ENCODE results near the gene WWOX.

Gene WWOX

GRCh38 chr16:78623796-78624195, 524.3 kb downstream of the WWOX start:
- Histone ChIP-seq H3K27me3 (no peaks in the 10 kb centered on the region), H3K4me1 (ENCODE audit: control insufficient read depth in 1 of 2, insufficient read depth in 1 of 2, low read depth in 1 of 2, low read length in 1 of 2) (no peaks in the 10 kb centered on the region), H3K4me3 (ENCODE audit: low read depth in 1 of 2, low read length in 1 of 2) (no peak overlapping the region), H3K27ac (no peak overlapping the region), H3K36me3 (no peaks in the 10 kb centered on the region), H3K9me3 (no peaks in the 10 kb centered on the region)
- TF ChIP-seq, protein P1, sequence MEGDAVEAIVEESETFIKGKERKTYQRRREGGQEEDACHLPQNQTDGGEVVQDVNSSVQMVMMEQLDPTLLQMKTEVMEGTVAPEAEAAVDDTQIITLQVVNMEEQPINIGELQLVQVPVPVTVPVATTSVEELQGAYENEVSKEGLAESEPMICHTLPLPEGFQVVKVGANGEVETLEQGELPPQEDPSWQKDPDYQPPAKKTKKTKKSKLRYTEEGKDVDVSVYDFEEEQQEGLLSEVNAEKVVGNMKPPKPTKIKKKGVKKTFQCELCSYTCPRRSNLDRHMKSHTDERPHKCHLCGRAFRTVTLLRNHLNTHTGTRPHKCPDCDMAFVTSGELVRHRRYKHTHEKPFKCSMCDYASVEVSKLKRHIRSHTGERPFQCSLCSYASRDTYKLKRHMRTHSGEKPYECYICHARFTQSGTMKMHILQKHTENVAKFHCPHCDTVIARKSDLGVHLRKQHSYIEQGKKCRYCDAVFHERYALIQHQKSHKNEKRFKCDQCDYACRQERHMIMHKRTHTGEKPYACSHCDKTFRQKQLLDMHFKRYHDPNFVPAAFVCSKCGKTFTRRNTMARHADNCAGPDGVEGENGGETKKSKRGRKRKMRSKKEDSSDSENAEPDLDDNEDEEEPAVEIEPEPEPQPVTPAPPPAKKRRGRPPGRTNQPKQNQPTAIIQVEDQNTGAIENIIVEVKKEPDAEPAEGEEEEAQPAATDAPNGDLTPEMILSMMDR (IDR thresholded peaks at IDR 0.05), result no peak

GRCh38 chr16:78624366-78624765, 524.9 kb downstream of the WWOX start:
- TF ChIP-seq, protein P1 (IDR thresholded peaks at IDR 0.05), result no peak
- no peak overlapping the region for H3K4me3 ChIP-seq (ENCODE audit: low read depth in 1 of 2, low read length in 1 of 2)
- H3K27me3 ChIP-seq, result no peaks in the 10 kb centered on the region
- no peaks in the 10 kb centered on the region for H3K4me1 ChIP-seq (ENCODE audit: control insufficient read depth in 1 of 2, insufficient read depth in 1 of 2, low read depth in 1 of 2, low read length in 1 of 2)
- no peaks in the 10 kb centered on the region for H3K9me3 ChIP-seq
- H3K36me3 ChIP-seq, result no peaks in the 10 kb centered on the region
- no peak overlapping the region for H3K27ac ChIP-seq

GRCh38 chr16:78628461-78629045, 529.1 kb downstream of the WWOX start:
- Histone ChIP-seq H3K36me3 (no peaks in the 10 kb centered on the region), H3K4me1 (ENCODE audit: control insufficient read depth in 1 of 2, insufficient read depth in 1 of 2, low read depth in 1 of 2, low read length in 1 of 2) (no peaks in the 10 kb centered on the region), H3K27ac (no peak overlapping the region), H3K9me3 (no peaks in the 10 kb centered on the region), H3K27me3 (no peaks in the 10 kb centered on the region), H3K4me3 (ENCODE audit: low read depth in 1 of 2, low read length in 1 of 2) (no peak overlapping the region)
- TF ChIP-seq, protein P1 (IDR thresholded peaks at IDR 0.05), result no peak

GRCh38 chr16:78629173-78629572, 529.7 kb downstream of the WWOX start:
- Histone ChIP-seq H3K4me3 (ENCODE audit: low read depth in 1 of 2, low read length in 1 of 2) (no peak overlapping the region), H3K36me3 (no peaks in the 10 kb centered on the region), H3K27ac (no peak overlapping the region), H3K27me3 (no peaks in the 10 kb centered on the region), H3K4me1 (ENCODE audit: control insufficient read depth in 1 of 2, insufficient read depth in 1 of 2, low read depth in 1 of 2, low read length in 1 of 2) (no peaks in the 10 kb centered on the region), H3K9me3 (no peaks in the 10 kb centered on the region)
- TF ChIP-seq, protein P1 (IDR thresholded peaks at IDR 0.05), result no peak

DNA sequence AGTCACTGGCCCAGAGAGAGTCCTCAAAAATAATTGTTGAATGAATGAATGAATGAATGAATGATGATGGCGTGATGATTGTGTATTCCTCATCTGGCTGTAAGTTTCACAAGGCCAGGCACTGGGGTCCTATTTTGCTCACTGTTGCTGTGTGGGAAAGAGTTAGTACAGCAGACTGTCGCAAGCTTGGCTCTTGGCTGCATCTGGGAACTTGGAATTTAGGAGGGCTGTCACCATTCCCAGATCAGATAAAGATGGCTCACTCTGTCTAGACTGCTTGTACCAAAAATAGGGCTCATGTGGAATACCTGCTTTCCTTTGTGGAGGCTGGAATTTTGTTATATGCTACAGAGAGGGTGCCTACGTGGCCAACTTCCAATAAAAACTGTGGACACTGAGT, 530.6 kb downstream of the WWOX start:
- H3K9me3 ChIP-seq, result no peaks in the 10 kb centered on the region
- TF ChIP-seq, protein P1 (IDR thresholded peaks at IDR 0.05), result no peak
- no peak overlapping the region for H3K27ac ChIP-seq
- H3K4me3 ChIP-seq (ENCODE audit: low read depth in 1 of 2, low read length in 1 of 2), result no peak overlapping the region
- H3K36me3 ChIP-seq, result no peaks in the 10 kb centered on the region
- no peaks in the 10 kb centered on the region for H3K4me1 ChIP-seq (ENCODE audit: control insufficient read depth in 1 of 2, insufficient read depth in 1 of 2, low read depth in 1 of 2, low read length in 1 of 2)
- H3K27me3 ChIP-seq, result no peaks in the 10 kb centered on the region

DNA sequence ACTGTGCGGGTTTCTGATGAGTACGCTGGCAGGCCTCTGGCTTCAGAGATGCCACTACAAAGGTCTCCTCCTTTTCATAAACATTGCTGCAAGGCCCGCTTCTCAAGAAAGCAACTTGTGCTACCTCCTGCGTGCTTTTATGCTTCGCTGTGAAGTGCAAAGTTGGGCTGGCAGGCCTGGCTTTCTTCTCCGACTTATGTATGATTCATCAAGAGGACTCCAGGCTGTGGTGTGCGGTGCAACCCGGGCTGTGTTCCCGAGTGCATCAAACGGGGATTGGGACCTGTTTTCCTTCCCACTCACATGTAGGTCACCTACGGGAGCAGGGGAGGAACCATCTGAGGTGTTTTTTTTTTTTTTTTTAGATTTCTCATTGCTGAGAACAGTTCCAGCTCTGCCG, 534.1 kb downstream of the WWOX start:
- TF ChIP-seq, protein P1 (IDR thresholded peaks at IDR 0.05), result no peak
- no peaks in the 10 kb centered on the region for H3K27me3 ChIP-seq
- no peak overlapping the region for H3K27ac ChIP-seq
- H3K36me3 ChIP-seq, result no peaks in the 10 kb centered on the region
- H3K4me1 ChIP-seq (ENCODE audit: control insufficient read depth in 1 of 2, insufficient read depth in 1 of 2, low read depth in 1 of 2, low read length in 1 of 2), result no peaks in the 10 kb centered on the region
- H3K4me3 ChIP-seq (ENCODE audit: low read depth in 1 of 2, low read length in 1 of 2), result no peak overlapping the region
- no peaks in the 10 kb centered on the region for H3K9me3 ChIP-seq
